Fibroblast of pulmonary artery (primary cell): ENCODE results near the gene ACTA2.

Experiments used
- DNase-seq: peaks from one replicate; pipeline ENCODE4 v3.0.0-alpha.2; 2010; ENCODE audit warnings: low read depth
- H3K4me3 ChIP-seq: replicated peaks from 2 replicates; pipeline ENCODE4 v1.5.1; 2011; ENCODE audit warnings: low read depth, mild to moderate bottlenecking, control low read depth, low read length, moderate library complexity
- TF ChIP-seq, protein P1 (sequence below): IDR thresholded peaks from 2 replicates; pipeline ENCODE4 v1.5.1; 2011; ENCODE audit warnings: mild to moderate bottlenecking, control low read depth, low read length, inconsistent platforms; ENCODE audit errors: missing control alignments

The ACTA2 gene

DNA sequence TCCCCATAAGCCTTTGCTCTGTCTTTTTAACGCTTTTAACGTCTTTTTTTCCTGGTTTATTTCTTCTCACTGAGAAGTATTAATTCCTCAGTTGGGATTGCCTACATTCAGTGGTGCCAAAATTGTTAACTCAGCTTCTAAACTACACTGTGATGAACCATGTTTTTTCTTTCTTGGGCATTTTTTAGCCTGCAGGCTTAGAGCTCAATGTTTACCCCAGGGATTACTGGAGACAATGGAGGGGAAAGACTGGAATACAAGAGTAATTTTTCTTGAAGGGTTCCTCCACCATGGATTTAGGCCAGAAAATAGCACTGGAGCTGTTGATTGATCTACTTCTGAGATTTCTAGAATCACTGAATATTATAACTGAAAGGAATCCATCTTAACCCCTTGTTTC is 52.7 kb downstream of the ACTA2 start:
- no peak for DNase-seq
- TF ChIP-seq, protein P1, sequence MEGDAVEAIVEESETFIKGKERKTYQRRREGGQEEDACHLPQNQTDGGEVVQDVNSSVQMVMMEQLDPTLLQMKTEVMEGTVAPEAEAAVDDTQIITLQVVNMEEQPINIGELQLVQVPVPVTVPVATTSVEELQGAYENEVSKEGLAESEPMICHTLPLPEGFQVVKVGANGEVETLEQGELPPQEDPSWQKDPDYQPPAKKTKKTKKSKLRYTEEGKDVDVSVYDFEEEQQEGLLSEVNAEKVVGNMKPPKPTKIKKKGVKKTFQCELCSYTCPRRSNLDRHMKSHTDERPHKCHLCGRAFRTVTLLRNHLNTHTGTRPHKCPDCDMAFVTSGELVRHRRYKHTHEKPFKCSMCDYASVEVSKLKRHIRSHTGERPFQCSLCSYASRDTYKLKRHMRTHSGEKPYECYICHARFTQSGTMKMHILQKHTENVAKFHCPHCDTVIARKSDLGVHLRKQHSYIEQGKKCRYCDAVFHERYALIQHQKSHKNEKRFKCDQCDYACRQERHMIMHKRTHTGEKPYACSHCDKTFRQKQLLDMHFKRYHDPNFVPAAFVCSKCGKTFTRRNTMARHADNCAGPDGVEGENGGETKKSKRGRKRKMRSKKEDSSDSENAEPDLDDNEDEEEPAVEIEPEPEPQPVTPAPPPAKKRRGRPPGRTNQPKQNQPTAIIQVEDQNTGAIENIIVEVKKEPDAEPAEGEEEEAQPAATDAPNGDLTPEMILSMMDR, result no peak
- no peak overlapping the region for H3K4me3 ChIP-seq

DNA sequence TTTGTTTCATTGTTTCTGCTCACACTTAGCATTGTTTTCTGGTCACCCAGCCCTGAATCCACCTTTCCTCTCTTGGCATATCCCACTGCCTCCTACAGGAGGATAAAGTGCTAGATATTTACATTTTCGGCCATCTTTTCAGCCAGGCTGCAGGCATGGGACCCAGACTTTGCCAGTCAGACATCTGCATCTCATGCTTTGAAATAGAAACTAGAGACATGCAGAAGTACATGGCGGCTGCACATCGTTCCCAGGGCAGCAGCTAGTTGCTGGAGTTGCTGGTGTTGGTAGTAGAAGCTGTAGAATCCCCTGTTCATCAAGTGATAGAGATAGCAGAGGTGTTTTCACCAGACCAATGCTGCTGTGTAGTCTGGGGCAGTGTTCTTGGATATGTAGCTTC is 53.8 kb downstream of the ACTA2 start:
- TF ChIP-seq, protein P1, result no peak
- no peak overlapping the region for H3K4me3 ChIP-seq
- no peak for DNase-seq

DNA sequence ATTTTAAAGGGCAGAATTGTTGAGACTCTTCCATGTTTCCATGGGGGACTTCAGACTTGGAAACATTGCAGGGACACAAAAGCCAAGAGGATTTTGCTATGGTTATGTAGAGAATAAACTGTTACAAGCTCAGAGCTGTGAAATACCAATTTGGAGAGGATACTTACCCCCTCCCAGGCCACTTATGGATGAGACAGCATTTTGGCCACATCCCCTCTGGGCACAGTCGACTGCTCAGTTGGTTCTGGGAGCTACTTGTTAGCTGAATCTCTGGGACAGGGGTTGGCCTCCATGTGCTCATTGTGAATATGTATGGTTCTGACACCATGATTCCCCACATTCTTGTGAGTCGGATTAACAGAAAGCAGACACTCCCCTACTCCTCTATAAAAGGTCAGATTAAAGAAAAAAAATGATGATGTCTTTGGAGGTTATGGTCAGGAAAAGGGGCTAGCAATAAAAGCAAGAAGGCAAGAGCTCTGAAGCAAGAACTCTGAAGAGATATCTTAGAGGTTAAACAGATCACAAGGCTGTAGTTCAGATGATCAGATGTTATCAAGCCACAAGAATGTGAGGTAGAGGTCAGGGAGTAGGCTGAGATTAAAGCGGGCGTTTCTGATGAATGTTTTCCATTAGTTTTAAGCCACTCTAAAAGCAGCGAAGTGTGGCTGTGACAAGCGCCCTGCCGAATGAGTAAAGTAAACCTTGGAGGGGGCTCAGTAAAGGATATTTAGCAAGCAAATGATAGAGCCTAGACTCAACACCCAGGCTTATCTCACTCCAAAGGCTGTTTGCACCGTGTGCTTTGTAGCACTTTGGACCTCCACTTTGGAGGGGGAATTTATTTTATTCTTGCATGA is 55.3 kb downstream of the ACTA2 start:
- no peak overlapping the region for H3K4me3 ChIP-seq
- TF ChIP-seq, protein P1, result no peak
- no peak for DNase-seq

DNA sequence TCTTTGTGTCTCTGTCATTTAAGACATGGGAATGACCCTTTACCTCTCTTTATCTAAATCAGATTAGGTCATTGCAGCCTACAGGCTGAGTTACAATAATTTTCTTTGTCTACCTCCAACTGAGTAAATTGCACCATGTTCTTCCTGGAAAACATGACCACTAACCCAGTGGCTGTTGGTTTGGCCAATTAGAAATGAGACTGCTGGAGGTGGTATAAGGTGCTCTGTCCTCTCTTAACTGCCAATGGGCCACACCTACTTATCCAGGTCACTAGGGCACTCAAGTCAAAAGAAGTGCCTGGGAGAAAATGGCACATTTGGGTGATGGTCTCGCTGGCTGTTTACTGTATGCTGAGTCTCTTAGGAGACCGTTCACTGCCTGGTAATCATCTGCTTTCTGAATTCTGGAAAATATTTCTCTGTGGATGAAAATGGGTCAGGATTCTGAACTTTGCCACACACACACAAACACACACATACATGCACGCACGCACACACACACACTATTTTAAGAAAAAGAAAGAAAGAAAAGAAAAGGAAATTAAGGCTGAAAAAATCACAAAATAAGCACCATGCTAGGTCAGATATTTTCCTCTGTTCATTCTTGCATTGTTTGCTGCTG is 56.1 kb downstream of the ACTA2 start:
- DNase-seq, result no peak
- no peak overlapping the region for H3K4me3 ChIP-seq
- TF ChIP-seq, protein P1, result no peak

DNA sequence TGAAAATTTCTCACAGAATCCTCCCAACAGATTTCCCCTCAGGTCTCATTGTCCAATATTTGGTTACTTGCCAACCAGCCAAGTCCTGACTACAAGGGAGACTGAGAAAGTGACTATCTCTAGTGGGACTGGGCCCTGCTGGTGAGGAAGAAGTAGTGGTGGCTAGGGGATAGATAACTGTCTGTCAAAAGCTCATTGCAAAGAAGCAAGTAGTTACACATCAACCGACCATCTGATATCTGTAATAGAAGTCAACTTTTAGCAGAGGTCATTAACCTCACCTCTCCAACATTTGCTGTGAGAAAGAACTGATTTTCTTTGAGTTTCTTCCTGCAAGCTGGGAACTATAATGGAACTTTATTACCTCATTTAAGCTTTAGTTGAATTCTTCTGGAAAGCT is 57.3 kb downstream of the ACTA2 start:
- TF ChIP-seq, protein P1, result no peak
- no peak for DNase-seq

DNA sequence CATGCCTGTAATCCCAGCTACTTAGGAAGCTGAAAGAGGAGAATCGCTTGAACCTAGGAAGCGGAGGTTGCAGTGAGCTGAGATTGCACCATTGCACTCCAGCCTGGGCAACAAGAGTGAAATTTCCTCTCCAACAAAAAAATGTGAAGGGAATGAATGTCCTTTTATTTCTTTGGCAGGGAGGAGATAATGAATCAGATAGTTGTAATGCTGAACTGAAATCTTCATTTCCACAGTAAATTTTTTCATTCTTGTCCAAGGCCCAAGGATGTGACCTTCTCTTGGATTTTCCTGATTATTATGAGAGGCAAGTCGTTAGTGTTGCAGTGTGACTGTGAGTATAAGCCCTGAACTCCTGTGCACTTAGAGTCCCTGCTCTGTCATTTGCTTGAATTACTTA is 59.0 kb downstream of the ACTA2 start:
- TF ChIP-seq, protein P1, result no peak
- H3K4me3 ChIP-seq, result no peak overlapping the region
- no peak for DNase-seq

More for the DNA sequence above, 57.3 kb downstream of the ACTA2 start:
- H3K4me3 ChIP-seq, result no peak overlapping the region
